Smooth muscle cell (in vitro differentiated cells): Measurements from ENCODE around the gene HECTD3. TPM values are rescaled to one million over a fixed set of nuclear protein-coding genes. Genes with fewer than 3 reads are reported as not detected.

Experiments
- DNase-seq: peaks from one replicate; lab custom pipeline; 2025; ENCODE audit not compliant: unreplicated experiment; lab: John Stamatoyannopoulos, UW
- H2AFZ ChIP-seq: fragments of 200-600 bp; sonication (generic); 2 replicates; pipeline ENCODE4 v1.6.0; 2016; ENCODE audit warnings: antibody characterized with exemption, low read depth, mild to moderate bottlenecking
- H3F3A ChIP-seq: fragments of 200-600 bp; sonication (generic); 2 replicates; pipeline ENCODE4 v1.6.0; 2017; ENCODE audit warnings: antibody characterized with exemption, low read depth
- H3K27ac ChIP-seq: fragments of 200-600 bp; sonication (generic); 2 replicates; pipeline ENCODE4 v1.5.1; 2016; ENCODE audit warnings: low read depth, mild to moderate bottlenecking
- H3K27me3 ChIP-seq: fragments of 200-600 bp; sonication (generic); 2 replicates; pipeline ENCODE4 v1.6.1; 2016; ENCODE audit warnings: low read depth, mild to moderate bottlenecking
- H3K36me3 ChIP-seq: fragments of 200-600 bp; sonication (generic); 2 replicates; pipeline ENCODE4 v1.5.1; 2016; ENCODE audit warnings: low read depth
- H3K4me1 ChIP-seq: fragments of 200-600 bp; sonication (generic); 2 replicates; pipeline ENCODE4 v1.5.1; 2016; ENCODE audit warnings: low read depth
- H3K4me2 ChIP-seq: fragments of 200-600 bp; sonication (generic); 2 replicates; pipeline ENCODE4 v1.6.0; 2016; ENCODE audit warnings: mild to moderate bottlenecking
- H3K4me3 ChIP-seq: fragments of 200-600 bp; sonication (generic); 2 replicates; pipeline ENCODE4 v1.5.1; 2016; ENCODE audit warnings: mild to moderate bottlenecking
- H3K79me2 ChIP-seq: fragments of 200-600 bp; sonication (generic); 2 replicates; pipeline ENCODE4 v1.6.0; 2016; ENCODE audit warnings: low read depth, mild to moderate bottlenecking
- H3K9ac ChIP-seq: fragments of 200-600 bp; sonication (generic); 2 replicates; pipeline ENCODE4 v1.6.0; 2016; ENCODE audit warnings: low read depth
- H3K9me3 ChIP-seq: fragments of 200-600 bp; sonication (generic); replicated peaks from 2 replicates; pipeline ENCODE4 v1.5.1; 2016; ENCODE audit warnings: low read depth
- H4K20me1 ChIP-seq: fragments of 200-600 bp; sonication (generic); 2 replicates; pipeline ENCODE4 v1.6.0; 2016; ENCODE audit warnings: low read depth
- CTCF ChIP-seq: fragments of 200-600 bp; sonication (generic); IDR thresholded peaks from 2 replicates; pipeline ENCODE4 v1.5.1; 2017; ENCODE audit warnings: borderline replicate concordance, mild to moderate bottlenecking, antibody characterized with exemption; ENCODE audit not compliant: insufficient read depth, poor library complexity, severe bottlenecking
- WGBS: methylation state at CpG from one replicate; pipeline ENCODE4 v1.1.7; 2016; ENCODE audit warnings: low lambda C conversion rate; 5-methylcytosine and 5-hydroxymethylcytosine counted together
- polyA plus RNA-seq: library from polyadenylated mRNA; unstranded; fragments of >200 nt; fragmentation: Nextera tagmentation; extraction: Ambion mirVana; gene quantifications from 2 replicates; pipeline ENCODE4 v1.2.1, GENCODE V29; 2016
- total RNA-seq: library from RNA; depleted of rRNA; stranded (reverse); fragments of >200 nt; gene quantifications from 2 replicates; pipeline ENCODE4 v1.2.3, GENCODE V29; 2014

The HECTD3 gene
- total and polyA plus RNA-seq, 2 experiments from 2014 or later = 22.7 to 41.7 TPM

GRCh38 chr1:45009296-45009865 lies 1.7 kb downstream of the HECTD3 start:
- 96% methylated on average over 11 of the region's 11 CpGs for WGBS
- Histone ChIP-seq H3K4me2 (no peak overlapping the region), H3K9ac (no peak overlapping the region)

GRCh38 chr1:45008516-45008915 lies 2.6 kb downstream of the HECTD3 start:
- Histone ChIP-seq H2AFZ (no peak overlapping the region), H3K4me3 (no peak overlapping the region), H3K27me3 (no peaks in the 10 kb centered on the region), H3K4me2 (no peak overlapping the region), H3K9me3 (no peaks in the 10 kb centered on the region), H3K36me3 (no peaks in the 10 kb centered on the region), H3F3A (no peaks in the 10 kb centered on the region), H3K4me1 (peaks cover 17% of the 10 kb centered on the region), H3K27ac (no peak overlapping the region), H4K20me1 (peaks cover 6% of the 10 kb centered on the region), H3K9ac (no peak overlapping the region), H3K79me2 (peaks cover 10% of the 10 kb centered on the region)
- DNase-seq = no peak
- 98% methylated on average over 12 of the region's 12 CpGs for WGBS
- TF ChIP-seq CTCF = no peak

More at GRCh38 chr1:45009296-45009865, 1.7 kb downstream of the HECTD3 start:
- H3F3A ChIP-seq = no peaks in the 10 kb centered on the region
- H3K27ac ChIP-seq = no peak overlapping the region
- DNase-seq = no peak
- H3K79me2 ChIP-seq = peaks cover 10% of the 10 kb centered on the region
- H3K27me3 ChIP-seq = no peaks in the 10 kb centered on the region
- H3K36me3 ChIP-seq = no peaks in the 10 kb centered on the region
- no peak overlapping the region for H3K4me3 ChIP-seq
- TF ChIP-seq CTCF = no peak
- H4K20me1 ChIP-seq = peaks cover 6% of the 10 kb centered on the region
- no peaks in the 10 kb centered on the region for H3K9me3 ChIP-seq
- peaks cover 17% of the 10 kb centered on the region for H3K4me1 ChIP-seq
- H2AFZ ChIP-seq = no peak overlapping the region

GRCh38 chr1:45008076-45008475 lies 3.0 kb downstream of the HECTD3 start:
- Histone ChIP-seq H3K4me2 (no peak overlapping the region), H2AFZ (no peak overlapping the region), H3K9ac (no peak overlapping the region), H3K4me3 (no peak overlapping the region), H3K4me1 (peaks cover 13% of the 10 kb centered on the region), H3K9me3 (no peaks in the 10 kb centered on the region), H3K27me3 (no peaks in the 10 kb centered on the region), H3K27ac (no peak overlapping the region), H4K20me1 (peaks cover 6% of the 10 kb centered on the region), H3K36me3 (no peaks in the 10 kb centered on the region), H3F3A (no peaks in the 10 kb centered on the region), H3K79me2 (peaks cover 10% of the 10 kb centered on the region)
- WGBS = 99% methylated on average over 3 of the region's 3 CpGs
- no peak for DNase-seq
- no peak for TF ChIP-seq CTCF

GRCh38 chr1:45007311-45007710 lies 3.8 kb downstream of the HECTD3 start:
- WGBS = 87% methylated on average over 11 of the region's 11 CpGs
- no peaks in the 10 kb centered on the region for H3K36me3 ChIP-seq

More at GRCh38 chr1:45007311-45007710, 3.8 kb downstream of the HECTD3 start:
- no peak for TF ChIP-seq CTCF
- peaks cover 10% of the 10 kb centered on the region for H3K79me2 ChIP-seq
- peaks cover 6% of the 10 kb centered on the region for H4K20me1 ChIP-seq
- H3K9ac ChIP-seq = no peak overlapping the region
- H2AFZ ChIP-seq = no peak overlapping the region
- H3F3A ChIP-seq = no peaks in the 10 kb centered on the region
- H3K4me3 ChIP-seq = no peak overlapping the region
- H3K27ac ChIP-seq = no peak overlapping the region
- H3K4me1 ChIP-seq = peaks cover 10% of the 10 kb centered on the region
- no peaks in the 10 kb centered on the region for H3K27me3 ChIP-seq
- no peak overlapping the region for H3K4me2 ChIP-seq
- DNase-seq = no peak
- H3K9me3 ChIP-seq = no peaks in the 10 kb centered on the region
